Measurements from ENCODE around the gene FMNL3. TPM values are rescaled to one million over a fixed set of nuclear protein-coding genes. Genes with fewer than 3 reads are reported as not detected.
"Not testable (repeated sequence)": the region's sequence is repeated elsewhere in the genome, so short reads cannot be mapped to it uniquely, and the experiment has no call there.

FMNL3 gene
- total RNA-seq, 1 donor from 2014 or later = 84.3 TPM

- intact Hi-C loops (cut with micrococcal nuclease) = no loop called here
- ChIA-PET POLR2A (no interaction called here), CTCF (no interaction called here)
- Mint-ChIP-seq H3K4me1 (no peaks in the 10 kb centered on the region), H3K27ac (no peak overlapping the region), H3K9me3 (peaks cover 6% of the 10 kb centered on the region), H3K4me3 (no peak overlapping the region), H3K27me3 (no peaks in the 10 kb centered on the region), H3K36me3 (ENCODE audit: low read depth) (no peaks in the 10 kb centered on the region)
- DNase-seq = no peak
- no peak for ATAC-seq (ENCODE audit: low read depth)
- TF ChIP-seq CTCF (IDR thresholded peaks at IDR 0.05) = no peak
These were observed 26.2 kb upstream of the FMNL3 start for GRCh38 chr12:49733219-49734017.

- ChIA-PET POLR2A (no interaction called here), CTCF (no interaction called here)
- Mint-ChIP-seq H3K4me1 (no peaks in the 10 kb centered on the region), H3K36me3 (ENCODE audit: low read depth) (no peaks in the 10 kb centered on the region), H3K27me3 (peaks cover 3% of the 10 kb centered on the region), H3K27ac (no peak overlapping the region), H3K4me3 (no peak overlapping the region), H3K9me3 (peaks cover 6% of the 10 kb centered on the region)
- ATAC-seq (ENCODE audit: low read depth) = no peak
- no peak for TF ChIP-seq CTCF (IDR thresholded peaks at IDR 0.05)
- DNase-seq = no peak
- intact Hi-C loops (cut with micrococcal nuclease) = no loop called here
These were observed 23.4 kb upstream of the FMNL3 start for GRCh38 chr12:49730568-49731101.

- peaks cover 4% of the 10 kb centered on the region for H3K9me3 Mint-ChIP-seq
- POLR2A ChIA-PET = no interaction called here
- no peak for TF ChIP-seq CTCF (IDR thresholded peaks at IDR 0.05)
- no peak overlapping the region for H3K27ac Mint-ChIP-seq
- CTCF ChIA-PET = no interaction called here
- intact Hi-C loops (cut with micrococcal nuclease) = no loop called here
- DNase-seq (no peak), ATAC-seq (ENCODE audit: low read depth) (no peak)
- H3K36me3 Mint-ChIP-seq (ENCODE audit: low read depth) = no peaks in the 10 kb centered on the region
- no peak overlapping the region for H3K4me3 Mint-ChIP-seq
- H3K4me1 Mint-ChIP-seq = no peaks in the 10 kb centered on the region
- peaks cover 7% of the 10 kb centered on the region for H3K27me3 Mint-ChIP-seq
These were observed 22.8 kb upstream of the FMNL3 start for GRCh38 chr12:49730050-49730449.

GRCh38 chr12:49728446-49728845 is 21.2 kb upstream of the FMNL3 start:
- Mint-ChIP-seq H3K4me3 (no peak overlapping the region), H3K27me3 (peaks cover 11% of the 10 kb centered on the region), H3K27ac (no peak overlapping the region), H3K9me3 (no peaks in the 10 kb centered on the region), H3K36me3 (ENCODE audit: low read depth) (no peaks in the 10 kb centered on the region), H3K4me1 (no peaks in the 10 kb centered on the region)
- CTCF ChIA-PET = no interaction called here
- intact Hi-C loops (cut with micrococcal nuclease) = no loop called here
- POLR2A ChIA-PET = no interaction called here
- no peak for TF ChIP-seq CTCF (IDR thresholded peaks at IDR 0.05)
- DNase-seq = no peak
- no peak for ATAC-seq (ENCODE audit: low read depth)

GRCh38 chr12:49721355-49721754 is 14.2 kb upstream of the FMNL3 start:
- ATAC-seq (ENCODE audit: low read depth); intact Hi-C loops (cut with micrococcal nuclease): not testable (repeated sequence)
- peaks cover 10% of the 10 kb centered on the region for H3K27me3 Mint-ChIP-seq

More at GRCh38 chr12:49721355-49721754, 14.2 kb upstream of the FMNL3 start:
- H3K4me3 Mint-ChIP-seq; DNase-seq; H3K4me1 Mint-ChIP-seq; H3K9me3 Mint-ChIP-seq; CTCF ChIA-PET; POLR2A ChIA-PET; H3K36me3 Mint-ChIP-seq (ENCODE audit: low read depth); H3K27ac Mint-ChIP-seq: not testable (repeated sequence)

Measured in activated B cell treated with CpG ODN at 0.5 μM for 24 hours (primary cell).